ENCODE data around the gene NUCKS1.

The NUCKS1 gene

DNA sequence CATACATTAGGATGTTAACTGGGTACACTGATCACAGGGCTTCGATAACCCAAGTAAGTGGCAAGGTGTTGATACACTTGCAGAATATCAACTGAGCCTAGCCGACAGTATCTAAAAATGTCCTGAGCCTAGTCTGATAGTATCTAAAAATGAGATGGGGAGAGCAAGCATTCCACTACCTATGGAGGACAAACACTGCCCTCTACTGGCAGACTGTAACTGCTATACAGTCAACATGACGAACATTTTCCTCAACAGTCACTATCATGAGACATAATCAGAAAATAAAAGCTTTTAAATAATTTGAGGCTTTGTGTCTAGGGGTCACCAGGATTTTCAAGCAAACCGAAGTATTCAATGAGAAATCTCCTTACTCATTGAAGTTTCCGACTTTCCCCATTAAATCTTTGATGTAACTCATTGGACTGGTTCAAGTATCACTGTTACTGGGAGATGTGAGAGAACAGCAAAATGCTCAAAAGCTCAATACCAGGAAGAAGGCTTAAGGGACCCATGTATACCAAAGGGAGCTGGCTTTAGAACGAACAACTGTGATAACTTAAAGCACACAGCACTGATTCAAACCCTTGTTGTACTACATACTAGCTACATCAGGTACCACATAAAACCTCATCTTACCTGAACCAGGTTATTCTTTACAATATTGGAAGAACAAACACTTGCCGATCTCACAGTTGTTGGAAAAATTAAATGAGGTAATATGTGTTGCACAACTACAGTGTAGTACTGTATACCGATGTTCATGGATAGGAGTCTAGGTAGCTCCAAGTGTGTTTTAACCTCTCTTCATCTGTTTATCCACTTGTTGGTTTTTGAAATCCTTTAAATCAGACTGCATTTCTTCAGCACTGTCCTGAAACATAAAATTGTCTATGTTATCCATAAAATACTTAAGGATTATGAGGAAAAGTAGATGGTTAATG lies 38.6 kb downstream of the NUCKS1 start:
- peak; percentile 50 for DNase-seq (ENCODE audit: low read depth)
- H3K4me3 ChIP-seq (ENCODE audit: control insufficient read depth, low read depth, low read length), result no peak overlapping the region
- TF ChIP-seq, protein P1, sequence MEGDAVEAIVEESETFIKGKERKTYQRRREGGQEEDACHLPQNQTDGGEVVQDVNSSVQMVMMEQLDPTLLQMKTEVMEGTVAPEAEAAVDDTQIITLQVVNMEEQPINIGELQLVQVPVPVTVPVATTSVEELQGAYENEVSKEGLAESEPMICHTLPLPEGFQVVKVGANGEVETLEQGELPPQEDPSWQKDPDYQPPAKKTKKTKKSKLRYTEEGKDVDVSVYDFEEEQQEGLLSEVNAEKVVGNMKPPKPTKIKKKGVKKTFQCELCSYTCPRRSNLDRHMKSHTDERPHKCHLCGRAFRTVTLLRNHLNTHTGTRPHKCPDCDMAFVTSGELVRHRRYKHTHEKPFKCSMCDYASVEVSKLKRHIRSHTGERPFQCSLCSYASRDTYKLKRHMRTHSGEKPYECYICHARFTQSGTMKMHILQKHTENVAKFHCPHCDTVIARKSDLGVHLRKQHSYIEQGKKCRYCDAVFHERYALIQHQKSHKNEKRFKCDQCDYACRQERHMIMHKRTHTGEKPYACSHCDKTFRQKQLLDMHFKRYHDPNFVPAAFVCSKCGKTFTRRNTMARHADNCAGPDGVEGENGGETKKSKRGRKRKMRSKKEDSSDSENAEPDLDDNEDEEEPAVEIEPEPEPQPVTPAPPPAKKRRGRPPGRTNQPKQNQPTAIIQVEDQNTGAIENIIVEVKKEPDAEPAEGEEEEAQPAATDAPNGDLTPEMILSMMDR (IDR thresholded peaks at IDR 0.05; ENCODE audit: control insufficient read depth, insufficient read depth, low read depth, low read length, missing control alignments), result peak; percentile 82

- DNase-seq (ENCODE audit: low read depth), result no peak
- TF ChIP-seq, protein P1 (IDR thresholded peaks at IDR 0.05; ENCODE audit: control insufficient read depth, insufficient read depth, low read depth, low read length, missing control alignments), result no peak
- no peak overlapping the region for H3K4me3 ChIP-seq (ENCODE audit: control insufficient read depth, low read depth, low read length)
Measured at GRCh38 chr1:205710201-205711062, 39.5 kb downstream of the NUCKS1 start.

GRCh38 chr1:205709640-205710039 lies 40.3 kb downstream of the NUCKS1 start:
- DNase-seq (ENCODE audit: low read depth), result no peak
- TF ChIP-seq, protein P1 (IDR thresholded peaks at IDR 0.05; ENCODE audit: control insufficient read depth, insufficient read depth, low read depth, low read length, missing control alignments), result no peak
- H3K4me3 ChIP-seq (ENCODE audit: control insufficient read depth, low read depth, low read length), result no peak overlapping the region

DNA sequence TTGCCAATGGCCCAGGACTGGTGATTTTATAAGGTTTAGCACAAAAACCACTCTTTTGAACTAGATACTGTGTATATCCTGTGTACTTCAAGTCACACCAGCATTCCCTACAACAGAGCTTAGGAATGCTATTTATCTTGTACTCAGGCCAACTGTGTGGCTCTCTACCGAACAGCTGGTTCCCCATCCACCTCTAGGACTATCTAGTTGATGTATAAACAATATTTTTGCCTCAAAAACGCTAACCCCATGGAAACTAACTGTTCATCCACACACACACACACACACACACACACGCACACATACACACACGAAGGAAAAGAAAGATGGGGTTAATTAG lies 41.0 kb downstream of the NUCKS1 start:
- no peak overlapping the region for H3K4me3 ChIP-seq (ENCODE audit: control insufficient read depth, low read depth, low read length)
- TF ChIP-seq, protein P1 (IDR thresholded peaks at IDR 0.05; ENCODE audit: control insufficient read depth, insufficient read depth, low read depth, low read length, missing control alignments), result no peak
- no peak for DNase-seq (ENCODE audit: low read depth)

GRCh38 chr1:205706601-205707502 lies 43.1 kb downstream of the NUCKS1 start:
- no peak for DNase-seq (ENCODE audit: low read depth)
- H3K4me3 ChIP-seq (ENCODE audit: control insufficient read depth, low read depth, low read length), result no peak overlapping the region
- TF ChIP-seq, protein P1 (IDR thresholded peaks at IDR 0.05; ENCODE audit: control insufficient read depth, insufficient read depth, low read depth, low read length, missing control alignments), result no peak

- TF ChIP-seq, protein P1 (IDR thresholded peaks at IDR 0.05; ENCODE audit: control insufficient read depth, insufficient read depth, low read depth, low read length, missing control alignments), result no peak
- DNase-seq (ENCODE audit: low read depth), result no peak
- no peak overlapping the region for H3K4me3 ChIP-seq (ENCODE audit: control insufficient read depth, low read depth, low read length)
Measured at GRCh38 chr1:205704903-205705302, 45.1 kb downstream of the NUCKS1 start.
